Measurements from ENCODE around the gene ZFYVE16.

Gene ZFYVE16

DNA sequence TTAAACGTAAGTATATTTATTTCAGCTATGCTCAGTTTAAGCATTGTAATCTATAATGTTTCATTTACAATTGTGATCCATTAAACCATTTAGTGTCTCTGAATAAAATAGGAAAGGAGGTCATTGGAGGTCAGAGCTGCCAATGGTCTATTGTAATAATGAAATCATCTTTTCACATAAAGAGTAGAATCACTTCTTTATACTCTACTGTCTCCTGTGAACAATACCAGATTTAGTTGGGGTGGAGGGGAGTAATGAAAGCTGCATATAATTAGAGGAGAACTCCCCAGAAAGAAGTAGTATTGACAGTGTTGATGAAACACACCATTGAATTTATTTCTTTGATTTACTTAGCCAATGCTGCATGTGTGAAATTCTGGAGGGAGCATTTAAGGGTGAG is 35.1 kb upstream of the ZFYVE16 start (continued):
- TF ChIP-seq PPARA (CRISPR knock-in tag; IDR thresholded peaks at IDR 0.05; ENCODE audit: borderline replicate concordance): no peak
- TF ChIP-seq ZNF565 (CRISPR knock-in tag; conservative IDR thresholded peaks at IDR 0.05; ENCODE audit: low read depth): no peak
- TF ChIP-seq GLIS3 (CRISPR knock-in tag; IDR thresholded peaks at IDR 0.05): no peak

DNA sequence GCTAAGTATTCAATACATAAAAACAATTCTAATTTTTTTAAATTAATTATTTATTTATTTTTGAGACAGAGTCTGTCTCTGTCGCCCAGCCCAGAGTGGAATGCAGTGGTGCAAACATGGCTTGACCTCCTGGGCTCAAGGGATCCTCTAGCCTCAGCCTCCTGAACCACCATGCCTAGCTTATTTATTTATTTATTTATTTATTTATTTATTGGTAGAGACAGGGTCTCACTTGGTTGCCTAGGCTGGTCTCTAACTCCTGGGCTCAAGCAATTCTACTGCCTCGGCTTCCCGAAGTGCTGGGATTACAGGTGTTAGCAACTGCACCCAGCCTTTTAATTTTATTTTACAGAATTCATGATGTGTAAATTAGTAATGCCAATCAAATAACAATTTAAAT is 33.7 kb upstream of the ZFYVE16 start:
- no peak for ATAC-seq
- no peak for TF ChIP-seq PPARA (CRISPR knock-in tag; IDR thresholded peaks at IDR 0.05; ENCODE audit: borderline replicate concordance)
- no peak for TF ChIP-seq ZNF8 (CRISPR knock-in tag; IDR thresholded peaks at IDR 0.05)
- TF ChIP-seq, protein P1, sequence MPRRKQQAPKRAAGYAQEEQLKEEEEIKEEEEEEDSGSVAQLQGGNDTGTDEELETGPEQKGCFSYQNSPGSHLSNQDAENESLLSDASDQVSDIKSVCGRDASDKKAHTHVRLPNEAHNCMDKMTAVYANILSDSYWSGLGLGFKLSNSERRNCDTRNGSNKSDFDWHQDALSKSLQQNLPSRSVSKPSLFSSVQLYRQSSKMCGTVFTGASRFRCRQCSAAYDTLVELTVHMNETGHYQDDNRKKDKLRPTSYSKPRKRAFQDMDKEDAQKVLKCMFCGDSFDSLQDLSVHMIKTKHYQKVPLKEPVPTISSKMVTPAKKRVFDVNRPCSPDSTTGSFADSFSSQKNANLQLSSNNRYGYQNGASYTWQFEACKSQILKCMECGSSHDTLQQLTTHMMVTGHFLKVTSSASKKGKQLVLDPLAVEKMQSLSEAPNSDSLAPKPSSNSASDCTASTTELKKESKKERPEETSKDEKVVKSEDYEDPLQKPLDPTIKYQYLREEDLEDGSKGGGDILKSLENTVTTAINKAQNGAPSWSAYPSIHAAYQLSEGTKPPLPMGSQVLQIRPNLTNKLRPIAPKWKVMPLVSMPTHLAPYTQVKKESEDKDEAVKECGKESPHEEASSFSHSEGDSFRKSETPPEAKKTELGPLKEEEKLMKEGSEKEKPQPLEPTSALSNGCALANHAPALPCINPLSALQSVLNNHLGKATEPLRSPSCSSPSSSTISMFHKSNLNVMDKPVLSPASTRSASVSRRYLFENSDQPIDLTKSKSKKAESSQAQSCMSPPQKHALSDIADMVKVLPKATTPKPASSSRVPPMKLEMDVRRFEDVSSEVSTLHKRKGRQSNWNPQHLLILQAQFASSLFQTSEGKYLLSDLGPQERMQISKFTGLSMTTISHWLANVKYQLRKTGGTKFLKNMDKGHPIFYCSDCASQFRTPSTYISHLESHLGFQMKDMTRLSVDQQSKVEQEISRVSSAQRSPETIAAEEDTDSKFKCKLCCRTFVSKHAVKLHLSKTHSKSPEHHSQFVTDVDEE (CRISPR knock-in tag; IDR thresholded peaks at IDR 0.05): no peak
- no peak for TF ChIP-seq CSDC2 (CRISPR knock-in tag; IDR thresholded peaks at IDR 0.05)
- no peak for TF ChIP-seq SNAI2 (CRISPR knock-in tag; IDR thresholded peaks at IDR 0.05)
- no peak for TF ChIP-seq GLIS3 (CRISPR knock-in tag; IDR thresholded peaks at IDR 0.05)
- TF ChIP-seq, protein P2, sequence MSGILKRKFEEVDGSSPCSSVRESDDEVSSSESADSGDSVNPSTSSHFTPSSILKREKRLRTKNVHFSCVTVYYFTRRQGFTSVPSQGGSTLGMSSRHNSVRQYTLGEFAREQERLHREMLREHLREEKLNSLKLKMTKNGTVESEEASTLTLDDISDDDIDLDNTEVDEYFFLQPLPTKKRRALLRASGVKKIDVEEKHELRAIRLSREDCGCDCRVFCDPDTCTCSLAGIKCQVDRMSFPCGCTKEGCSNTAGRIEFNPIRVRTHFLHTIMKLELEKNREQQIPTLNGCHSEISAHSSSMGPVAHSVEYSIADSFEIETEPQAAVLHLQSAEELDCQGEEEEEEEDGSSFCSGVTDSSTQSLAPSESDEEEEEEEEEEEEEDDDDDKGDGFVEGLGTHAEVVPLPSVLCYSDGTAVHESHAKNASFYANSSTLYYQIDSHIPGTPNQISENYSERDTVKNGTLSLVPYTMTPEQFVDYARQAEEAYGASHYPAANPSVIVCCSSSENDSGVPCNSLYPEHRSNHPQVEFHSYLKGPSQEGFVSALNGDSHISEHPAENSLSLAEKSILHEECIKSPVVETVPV (CRISPR knock-in tag; IDR thresholded peaks at IDR 0.05): no peak
- TF ChIP-seq, protein P3, sequence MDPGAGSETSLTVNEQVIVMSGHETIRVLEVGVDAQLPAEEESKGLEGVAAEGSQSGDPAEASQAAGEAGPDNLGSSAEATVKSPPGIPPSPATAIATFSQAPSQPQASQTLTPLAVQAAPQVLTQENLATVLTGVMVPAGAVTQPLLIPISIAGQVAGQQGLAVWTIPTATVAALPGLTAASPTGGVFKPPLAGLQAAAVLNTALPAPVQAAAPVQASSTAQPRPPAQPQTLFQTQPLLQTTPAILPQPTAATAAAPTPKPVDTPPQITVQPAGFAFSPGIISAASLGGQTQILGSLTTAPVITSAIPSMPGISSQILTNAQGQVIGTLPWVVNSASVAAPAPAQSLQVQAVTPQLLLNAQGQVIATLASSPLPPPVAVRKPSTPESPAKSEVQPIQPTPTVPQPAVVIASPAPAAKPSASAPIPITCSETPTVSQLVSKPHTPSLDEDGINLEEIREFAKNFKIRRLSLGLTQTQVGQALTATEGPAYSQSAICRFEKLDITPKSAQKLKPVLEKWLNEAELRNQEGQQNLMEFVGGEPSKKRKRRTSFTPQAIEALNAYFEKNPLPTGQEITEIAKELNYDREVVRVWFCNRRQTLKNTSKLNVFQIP (CRISPR knock-in tag; IDR thresholded peaks at IDR 0.05; ENCODE audit: borderline replicate concordance, low read depth): no peak
- no peak for TF ChIP-seq BACH2 (CRISPR knock-in tag; IDR thresholded peaks at IDR 0.05; ENCODE audit: borderline replicate concordance)
- no peak for TF ChIP-seq RARB (CRISPR knock-in tag; IDR thresholded peaks at IDR 0.05)
- no peak for TF ChIP-seq ZC3H10 (CRISPR knock-in tag; IDR thresholded peaks at IDR 0.05)
- no peak for TF ChIP-seq ARNTL (CRISPR knock-in tag; IDR thresholded peaks at IDR 0.05; ENCODE audit: borderline replicate concordance, low read depth)
- TF ChIP-seq ZNF565 (CRISPR knock-in tag; conservative IDR thresholded peaks at IDR 0.05; ENCODE audit: low read depth): no peak
- TF ChIP-seq ISL1 (CRISPR knock-in tag; IDR thresholded peaks at IDR 0.05): no peak
- no peak for TF ChIP-seq ZFP30 (CRISPR knock-in tag; IDR thresholded peaks at IDR 0.05)

DNA sequence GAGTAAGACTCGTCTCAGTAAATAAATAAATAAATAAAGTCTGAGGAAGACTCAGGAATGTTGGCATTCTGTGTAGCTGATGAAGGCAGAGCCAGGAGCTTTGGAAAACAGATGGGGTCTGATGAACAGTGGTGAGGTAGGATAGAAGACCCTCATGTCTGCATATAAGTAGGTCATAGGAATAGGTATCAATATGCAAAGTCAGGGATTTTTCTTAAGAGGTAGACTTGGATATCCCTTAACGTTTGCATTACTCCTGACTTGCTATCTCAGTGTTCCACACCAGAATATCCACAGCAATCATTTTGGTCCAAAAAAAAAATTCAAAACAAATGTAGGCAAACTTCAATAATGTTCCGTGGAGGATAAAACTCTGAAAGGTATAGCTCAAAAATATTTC is 31.3 kb upstream of the ZFYVE16 start:
- no peak for TF ChIP-seq BACH2 (CRISPR knock-in tag; IDR thresholded peaks at IDR 0.05; ENCODE audit: borderline replicate concordance)
- no peak for TF ChIP-seq ESRRG (CRISPR knock-in tag; IDR thresholded peaks at IDR 0.05)
- TF ChIP-seq TCF4 (CRISPR knock-in tag; IDR thresholded peaks at IDR 0.05; ENCODE audit: borderline replicate concordance): no peak
- TF ChIP-seq ISL1 (CRISPR knock-in tag; IDR thresholded peaks at IDR 0.05): no peak
- no peak for TF ChIP-seq PPARA (CRISPR knock-in tag; IDR thresholded peaks at IDR 0.05; ENCODE audit: borderline replicate concordance)
- TF ChIP-seq ZNF70 (CRISPR knock-in tag; IDR thresholded peaks at IDR 0.05): no peak
- TF ChIP-seq, protein P4, sequence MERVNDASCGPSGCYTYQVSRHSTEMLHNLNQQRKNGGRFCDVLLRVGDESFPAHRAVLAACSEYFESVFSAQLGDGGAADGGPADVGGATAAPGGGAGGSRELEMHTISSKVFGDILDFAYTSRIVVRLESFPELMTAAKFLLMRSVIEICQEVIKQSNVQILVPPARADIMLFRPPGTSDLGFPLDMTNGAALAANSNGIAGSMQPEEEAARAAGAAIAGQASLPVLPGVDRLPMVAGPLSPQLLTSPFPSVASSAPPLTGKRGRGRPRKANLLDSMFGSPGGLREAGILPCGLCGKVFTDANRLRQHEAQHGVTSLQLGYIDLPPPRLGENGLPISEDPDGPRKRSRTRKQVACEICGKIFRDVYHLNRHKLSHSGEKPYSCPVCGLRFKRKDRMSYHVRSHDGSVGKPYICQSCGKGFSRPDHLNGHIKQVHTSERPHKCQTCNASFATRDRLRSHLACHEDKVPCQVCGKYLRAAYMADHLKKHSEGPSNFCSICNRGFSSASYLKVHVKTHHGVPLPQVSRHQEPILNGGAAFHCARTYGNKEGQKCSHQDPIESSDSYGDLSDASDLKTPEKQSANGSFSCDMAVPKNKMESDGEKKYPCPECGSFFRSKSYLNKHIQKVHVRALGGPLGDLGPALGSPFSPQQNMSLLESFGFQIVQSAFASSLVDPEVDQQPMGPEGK (CRISPR knock-in tag; IDR thresholded peaks at IDR 0.05; ENCODE audit: borderline replicate concordance): no peak
- TF ChIP-seq ZNF565 (CRISPR knock-in tag; conservative IDR thresholded peaks at IDR 0.05; ENCODE audit: low read depth): no peak
- no peak for TF ChIP-seq SNAI2 (CRISPR knock-in tag; IDR thresholded peaks at IDR 0.05)
- TF ChIP-seq ARNTL (CRISPR knock-in tag; IDR thresholded peaks at IDR 0.05; ENCODE audit: borderline replicate concordance, low read depth): no peak
- TF ChIP-seq, protein P5, sequence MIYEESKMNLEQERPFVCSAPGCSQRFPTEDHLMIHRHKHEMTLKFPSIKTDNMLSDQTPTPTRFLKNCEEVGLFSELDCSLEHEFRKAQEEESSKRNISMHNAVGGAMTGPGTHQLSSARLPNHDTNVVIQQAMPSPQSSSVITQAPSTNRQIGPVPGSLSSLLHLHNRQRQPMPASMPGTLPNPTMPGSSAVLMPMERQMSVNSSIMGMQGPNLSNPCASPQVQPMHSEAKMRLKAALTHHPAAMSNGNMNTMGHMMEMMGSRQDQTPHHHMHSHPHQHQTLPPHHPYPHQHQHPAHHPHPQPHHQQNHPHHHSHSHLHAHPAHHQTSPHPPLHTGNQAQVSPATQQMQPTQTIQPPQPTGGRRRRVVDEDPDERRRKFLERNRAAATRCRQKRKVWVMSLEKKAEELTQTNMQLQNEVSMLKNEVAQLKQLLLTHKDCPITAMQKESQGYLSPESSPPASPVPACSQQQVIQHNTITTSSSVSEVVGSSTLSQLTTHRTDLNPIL (CRISPR knock-in tag; IDR thresholded peaks at IDR 0.05; ENCODE audit: low read depth): no peak
- no peak for TF ChIP-seq ZFP30 (CRISPR knock-in tag; IDR thresholded peaks at IDR 0.05)
- TF ChIP-seq CSDC2 (CRISPR knock-in tag; IDR thresholded peaks at IDR 0.05): no peak
- TF ChIP-seq ZC3H10 (CRISPR knock-in tag; IDR thresholded peaks at IDR 0.05): no peak
- TF ChIP-seq, protein P1 (CRISPR knock-in tag; IDR thresholded peaks at IDR 0.05): no peak
- no peak for TF ChIP-seq TOX (CRISPR knock-in tag; IDR thresholded peaks at IDR 0.05; ENCODE audit: borderline replicate concordance)
- TF ChIP-seq ZNF8 (CRISPR knock-in tag; IDR thresholded peaks at IDR 0.05): no peak
- no peak for TF ChIP-seq ZFP3 (CRISPR knock-in tag; IDR thresholded peaks at IDR 0.05)
- TF ChIP-seq, protein P3 (CRISPR knock-in tag; IDR thresholded peaks at IDR 0.05; ENCODE audit: borderline replicate concordance, low read depth): no peak
- no peak for ATAC-seq
